Transverse colon (tissue), 3 donors: ENCODE results near the gene MEIKIN.

Experiments
- POLR2A ChIP-seq: fragments of 450-650 bp; IDR thresholded peaks from one replicate; pipeline ENCODE4 v1.6.1; 2016; ENCODE audit warnings: antibody characterized with exemption, mild to moderate bottlenecking, moderate library complexity
- TF ChIP-seq, protein P1 (sequence below), 5 experiments: fragments of 200-600 bp in 3 of 5; fragments of 450-650 bp in 2 of 5; sonication (generic) in 3 of 5; IDR thresholded peaks; 1 replicate in 2 of 5; 2 replicates in 3 of 5; pipeline ENCODE4 v1.5.1; 2016 to 2017; ENCODE audit warnings: antibody characterized with exemption in 5 of 5, inconsistent platforms in 3 of 5, mild to moderate bottlenecking in 2 of 5, moderate library complexity in 1 of 5

DNA sequence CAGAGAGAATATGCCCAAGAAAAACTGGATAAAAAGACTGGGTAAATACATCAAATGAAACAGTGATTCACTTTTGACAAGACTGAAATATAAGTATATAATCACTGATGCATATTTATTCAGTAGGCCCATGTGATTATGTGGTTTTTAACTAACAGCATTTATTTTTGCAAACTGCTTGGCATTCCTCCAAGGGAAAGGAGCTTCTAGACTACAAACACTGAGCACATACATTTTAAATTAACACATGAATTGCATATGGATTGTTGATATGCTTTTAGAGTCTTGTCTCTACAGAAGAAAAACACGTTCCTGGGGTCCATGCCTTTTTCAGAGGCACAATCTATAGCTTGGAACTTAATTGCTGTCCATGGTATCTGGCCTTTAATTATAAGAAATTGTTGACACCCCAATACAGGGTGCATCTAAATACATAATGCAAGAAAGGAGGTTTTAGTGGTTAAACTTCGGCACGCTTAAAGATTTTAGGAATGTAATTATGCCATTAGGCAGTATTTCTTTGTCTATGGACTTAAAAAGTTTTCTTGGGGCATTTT lies 6.9 kb upstream of the MEIKIN start:
- TF ChIP-seq, protein P1, sequence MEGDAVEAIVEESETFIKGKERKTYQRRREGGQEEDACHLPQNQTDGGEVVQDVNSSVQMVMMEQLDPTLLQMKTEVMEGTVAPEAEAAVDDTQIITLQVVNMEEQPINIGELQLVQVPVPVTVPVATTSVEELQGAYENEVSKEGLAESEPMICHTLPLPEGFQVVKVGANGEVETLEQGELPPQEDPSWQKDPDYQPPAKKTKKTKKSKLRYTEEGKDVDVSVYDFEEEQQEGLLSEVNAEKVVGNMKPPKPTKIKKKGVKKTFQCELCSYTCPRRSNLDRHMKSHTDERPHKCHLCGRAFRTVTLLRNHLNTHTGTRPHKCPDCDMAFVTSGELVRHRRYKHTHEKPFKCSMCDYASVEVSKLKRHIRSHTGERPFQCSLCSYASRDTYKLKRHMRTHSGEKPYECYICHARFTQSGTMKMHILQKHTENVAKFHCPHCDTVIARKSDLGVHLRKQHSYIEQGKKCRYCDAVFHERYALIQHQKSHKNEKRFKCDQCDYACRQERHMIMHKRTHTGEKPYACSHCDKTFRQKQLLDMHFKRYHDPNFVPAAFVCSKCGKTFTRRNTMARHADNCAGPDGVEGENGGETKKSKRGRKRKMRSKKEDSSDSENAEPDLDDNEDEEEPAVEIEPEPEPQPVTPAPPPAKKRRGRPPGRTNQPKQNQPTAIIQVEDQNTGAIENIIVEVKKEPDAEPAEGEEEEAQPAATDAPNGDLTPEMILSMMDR (IDR thresholded peaks at IDR 0.05) = no peak
- TF ChIP-seq POLR2A = no peak
